HepG2 (cell line): ENCODE measurements around the gene EIF5B. TPM values are rescaled to one million over a fixed set of nuclear protein-coding genes. Genes with fewer than 3 reads are reported as not detected.

Experiments used
- CCDC6 ChIP-seq: sonication (generic); formaldehyde crosslinking; IDR thresholded peaks from 2 replicates; pipeline ENCODE4 v1.8.1; 2022; ENCODE audit warnings: mild to moderate bottlenecking, missing genetic modification reagents, moderate library complexity
- DNMT1 ChIP-seq: sonication (generic); formaldehyde crosslinking; IDR thresholded peaks from 2 replicates; pipeline ENCODE4 v1.5.1; 2020; ENCODE audit warnings: mild to moderate bottlenecking, missing genetic modification reagents
- FOXA3 ChIP-seq: IDR thresholded peaks from 2 replicates; pipeline ENCODE4 v1.6.1; 2016; ENCODE audit warnings: missing genetic modification reagents, missing compliant biosample characterization
- GTF2F1 ChIP-seq: fragments of 150-350 bp; IDR thresholded peaks from 2 replicates; pipeline ENCODE4 v1.6.1; 2014; ENCODE audit warnings: low read length
- JDP2 ChIP-seq: sonication (generic); formaldehyde crosslinking; IDR thresholded peaks from 2 replicates; pipeline ENCODE4 v1.8.1; 2022; ENCODE audit warnings: missing genetic modification reagents, borderline replicate concordance
- MBD4 ChIP-seq: IDR thresholded peaks from 2 replicates; pipeline ENCODE4 v1.6.1; 2012; ENCODE audit warnings: low read length, inconsistent platforms, borderline replicate concordance
- MEIS2 ChIP-seq: sonication (generic); formaldehyde crosslinking; IDR thresholded peaks from 2 replicates; pipeline ENCODE4 v1.9.0; 2021; ENCODE audit warnings: mild to moderate bottlenecking, missing genetic modification reagents
- NAIF1 ChIP-seq: sonication (generic); formaldehyde crosslinking; IDR thresholded peaks from 2 replicates; pipeline ENCODE4 v1.5.0; 2020; ENCODE audit warnings: mild to moderate bottlenecking, missing genetic modification reagents, borderline replicate concordance
- SP1 ChIP-seq, 2 experiments: fragments of 450-650 bp in 1 of 2; sonication (generic) in 1 of 2; formaldehyde crosslinking in 1 of 2; IDR thresholded peaks; 2 replicates each; pipeline versions ENCODE4 v1.4.0 to v1.6.1; 2016 to 2020; ENCODE audit warnings: missing genetic modification reagents in 1 of 2
- THYN1 ChIP-seq: sonication (generic); formaldehyde crosslinking; IDR thresholded peaks from 2 replicates; pipeline ENCODE4 v1.8.1; 2023; ENCODE audit warnings: low read depth, mild to moderate bottlenecking, moderate library complexity, missing genetic modification reagents, borderline replicate concordance
- ZMAT3 ChIP-seq: sonication (generic); formaldehyde crosslinking; conservative IDR thresholded peaks from 2 replicates; pipeline ENCODE4 v1.7.0; 2021; ENCODE audit warnings: missing genetic modification reagents
- ZNF160 ChIP-seq: sonication (generic); formaldehyde crosslinking; IDR thresholded peaks from 2 replicates; pipeline ENCODE4 v1.8.0; 2022; ENCODE audit warnings: mild to moderate bottlenecking, inconsistent platforms, missing genetic modification reagents
- ZNF335 ChIP-seq: sonication (generic); formaldehyde crosslinking; IDR thresholded peaks from 2 replicates; pipeline ENCODE4 v1.4.0; 2020; ENCODE audit warnings: missing genetic modification reagents
- ZNF468 ChIP-seq: sonication (generic); formaldehyde crosslinking; IDR thresholded peaks from 2 replicates; pipeline ENCODE4 v1.8.0; 2022; ENCODE audit warnings: mild to moderate bottlenecking, moderate library complexity, missing genetic modification reagents
- ZNF543 ChIP-seq: sonication (generic); formaldehyde crosslinking; IDR thresholded peaks from 2 replicates; pipeline ENCODE4 v1.4.0; 2020; ENCODE audit warnings: mild to moderate bottlenecking, missing genetic modification reagents
- ZNF724P ChIP-seq: sonication (generic); formaldehyde crosslinking; IDR thresholded peaks from 2 replicates; pipeline ENCODE4 v1.8.0; 2022; ENCODE audit warnings: missing genetic modification reagents, borderline replicate concordance
- polyA plus RNA-seq, 8 experiments: library from polyadenylated mRNA; depleted of rRNA in 3 of 8; stranded (reverse) in 7 of 8; unstranded in 1 of 8; fragments of >200 nt; fragmentation: Illumina TruSeq in 4 of 8; extraction: Trizol in 4 of 8; gene quantifications; 2 replicates each; pipeline versions ENCODE4 v1.2.1 to v1.2.3, GENCODE V29; 2011 to 2016; ENCODE audit warnings: low read depth in 4 of 8, missing spikeins in 1 of 8, mixed read lengths in 1 of 8; ENCODE audit not compliant: insufficient read depth in 1 of 8
- total RNA-seq, 5 experiments: library from RNA; depleted of rRNA; stranded (reverse); fragments of >200 nt; fragmentation: Illumina TruSeq; extraction: Trizol; gene quantifications; 2 replicates each; pipeline ENCODE4 v1.2.3, GENCODE V29; 2016; ENCODE audit warnings: low read depth in 1 of 5
- TF ChIP-seq, protein P1 (sequence below): sonication (generic); formaldehyde crosslinking; IDR thresholded peaks from 2 replicates; pipeline ENCODE4 v1.4.0; 2020; ENCODE audit warnings: missing genetic modification reagents, borderline replicate concordance
- TF ChIP-seq, protein P2 (sequence below): sonication (generic); formaldehyde crosslinking; IDR thresholded peaks from 2 replicates; pipeline ENCODE4 v1.8.0; 2022; ENCODE audit warnings: mild to moderate bottlenecking, missing genetic modification reagents, borderline replicate concordance
- TF ChIP-seq, protein P3 (sequence below): sonication (generic); formaldehyde crosslinking; IDR thresholded peaks from 2 replicates; pipeline ENCODE4 v1.4.0; 2020; ENCODE audit warnings: missing genetic modification reagents
- TF ChIP-seq, protein P4 (sequence below): fragments of 450-650 bp; IDR thresholded peaks from 2 replicates; pipeline ENCODE4 v1.6.1; 2016
- TF ChIP-seq, protein P5 (sequence below): sonication (generic); formaldehyde crosslinking; IDR thresholded peaks from 2 replicates; pipeline ENCODE4 v1.5.0; 2020; ENCODE audit warnings: missing genetic modification reagents

The EIF5B gene
- total and polyA plus RNA-seq, 2 of the 13 experiments (the other 11 are each of a cell fraction or from before 2014, with no cell fraction given) = 8.8 to 32.1 TPM

DNA sequence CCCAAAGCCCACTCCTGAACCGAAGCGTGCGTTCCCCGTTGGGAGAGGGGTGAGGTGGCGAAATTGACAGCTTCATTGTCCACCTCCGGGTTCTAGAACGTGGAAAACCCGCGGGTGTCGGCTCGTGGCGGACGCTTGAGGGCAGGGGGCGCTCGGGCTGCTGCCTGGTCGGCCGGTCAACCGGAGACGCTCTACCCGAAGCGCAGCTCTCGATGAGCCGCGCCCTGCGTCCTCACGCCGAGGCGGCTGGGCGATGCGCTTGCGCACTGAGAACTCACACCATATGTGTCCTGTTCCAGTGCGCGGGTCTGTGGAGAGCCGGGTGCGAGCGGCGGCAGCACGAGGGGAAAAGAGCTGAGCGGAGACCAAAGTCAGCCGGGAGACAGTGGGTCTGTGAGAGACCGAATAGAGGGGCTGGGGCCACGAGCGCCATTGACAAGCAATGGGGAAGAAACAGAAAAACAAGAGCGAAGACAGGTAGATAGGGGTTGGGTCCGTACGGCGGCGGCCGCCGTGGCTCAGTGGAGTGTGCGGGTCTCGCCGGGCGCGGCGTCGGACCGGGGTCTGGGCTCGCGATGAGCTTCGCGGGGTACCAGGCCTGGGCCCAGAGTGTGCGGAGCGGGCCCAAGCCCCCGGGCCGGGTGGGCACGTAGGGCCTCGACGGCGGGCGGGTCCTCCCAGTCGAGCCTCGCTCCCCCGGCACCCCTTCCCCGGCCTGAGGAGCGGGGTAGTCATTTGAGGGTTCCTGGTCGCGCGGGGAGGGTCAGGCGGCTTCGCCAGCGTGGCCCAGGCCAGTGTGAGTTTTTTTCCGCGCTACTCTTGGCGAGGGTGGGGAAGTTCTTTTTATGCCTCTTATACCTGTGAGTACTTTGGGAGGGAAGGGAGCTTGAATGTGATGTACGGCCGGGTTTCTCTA is at the start of gene EIF5B (continued):
- TF ChIP-seq CCDC6 (CRISPR knock-in tag) (peak; percentile 88), FOXA3 (CRISPR knock-in tag) (peak; percentile 59; the same call in 1 of the 2 replicates), SP1 (IDR thresholded peaks at IDR 0.05) (no peak), SP1 (CRISPR knock-in tag; IDR thresholded peaks at IDR 0.05) (peak; percentile 58; the same call in 1 of the 2 replicates), NAIF1 (CRISPR knock-in tag) (peak; percentile 71; the same call in 1 of the 2 replicates), JDP2 (peak; percentile 56; the same call in 1 of the 2 replicates), ZMAT3 (peak; percentile 97), MBD4 (no peak), ZNF724P (peak; percentile 78), THYN1 (CRISPR knock-in tag) (no peak), MEIS2 (CRISPR knock-in tag) (peak; percentile 50; the same call in 1 of the 2 replicates), ZNF335 (CRISPR knock-in tag) (peak; percentile 49; the same call in 1 of the 2 replicates), ZNF468 (0 out of 2 replicates have a peak, but pooled peaks have one; percentile 17), ZNF160 (CRISPR knock-in tag) (peak; percentile 21; the same call in 1 of the 2 replicates), DNMT1 (peak; percentile 63; the same call in 1 of the 2 replicates), GTF2F1 (0 out of 2 replicates have a peak, but pooled peaks have one; percentile 38), ZNF543 (CRISPR knock-in tag) (peak; percentile 79; the same call in 1 of the 2 replicates)
- TF ChIP-seq, protein P1, sequence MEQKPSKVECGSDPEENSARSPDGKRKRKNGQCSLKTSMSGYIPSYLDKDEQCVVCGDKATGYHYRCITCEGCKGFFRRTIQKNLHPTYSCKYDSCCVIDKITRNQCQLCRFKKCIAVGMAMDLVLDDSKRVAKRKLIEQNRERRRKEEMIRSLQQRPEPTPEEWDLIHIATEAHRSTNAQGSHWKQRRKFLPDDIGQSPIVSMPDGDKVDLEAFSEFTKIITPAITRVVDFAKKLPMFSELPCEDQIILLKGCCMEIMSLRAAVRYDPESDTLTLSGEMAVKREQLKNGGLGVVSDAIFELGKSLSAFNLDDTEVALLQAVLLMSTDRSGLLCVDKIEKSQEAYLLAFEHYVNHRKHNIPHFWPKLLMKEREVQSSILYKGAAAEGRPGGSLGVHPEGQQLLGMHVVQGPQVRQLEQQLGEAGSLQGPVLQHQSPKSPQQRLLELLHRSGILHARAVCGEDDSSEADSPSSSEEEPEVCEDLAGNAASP (CRISPR knock-in tag) = peak; percentile 77; the same call in 1 of the 2 replicates
- TF ChIP-seq, protein P2, sequence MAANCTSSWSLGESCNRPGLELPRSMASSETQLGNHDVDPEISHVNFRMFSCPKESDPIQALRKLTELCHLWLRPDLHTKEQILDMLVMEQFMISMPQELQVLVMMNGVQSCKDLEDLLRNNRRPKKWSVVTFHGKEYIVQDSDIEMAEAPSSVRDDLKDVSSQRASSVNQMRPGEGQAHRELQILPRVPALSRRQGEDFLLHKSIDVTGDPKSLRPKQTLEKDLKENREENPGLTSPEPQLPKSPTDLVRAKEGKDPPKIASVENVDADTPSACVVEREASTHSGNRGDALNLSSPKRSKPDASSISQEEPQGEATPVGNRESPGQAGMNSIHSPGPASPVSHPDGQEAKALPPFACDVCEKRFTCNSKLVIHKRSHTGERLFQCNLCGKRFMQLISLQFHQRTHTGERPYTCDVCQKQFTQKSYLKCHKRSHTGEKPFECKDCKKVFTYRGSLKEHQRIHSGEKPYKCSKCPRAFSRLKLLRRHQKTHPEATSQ (CRISPR knock-in tag) = peak; percentile 90; the same call in 1 of the 2 replicates
- TF ChIP-seq, protein P3, sequence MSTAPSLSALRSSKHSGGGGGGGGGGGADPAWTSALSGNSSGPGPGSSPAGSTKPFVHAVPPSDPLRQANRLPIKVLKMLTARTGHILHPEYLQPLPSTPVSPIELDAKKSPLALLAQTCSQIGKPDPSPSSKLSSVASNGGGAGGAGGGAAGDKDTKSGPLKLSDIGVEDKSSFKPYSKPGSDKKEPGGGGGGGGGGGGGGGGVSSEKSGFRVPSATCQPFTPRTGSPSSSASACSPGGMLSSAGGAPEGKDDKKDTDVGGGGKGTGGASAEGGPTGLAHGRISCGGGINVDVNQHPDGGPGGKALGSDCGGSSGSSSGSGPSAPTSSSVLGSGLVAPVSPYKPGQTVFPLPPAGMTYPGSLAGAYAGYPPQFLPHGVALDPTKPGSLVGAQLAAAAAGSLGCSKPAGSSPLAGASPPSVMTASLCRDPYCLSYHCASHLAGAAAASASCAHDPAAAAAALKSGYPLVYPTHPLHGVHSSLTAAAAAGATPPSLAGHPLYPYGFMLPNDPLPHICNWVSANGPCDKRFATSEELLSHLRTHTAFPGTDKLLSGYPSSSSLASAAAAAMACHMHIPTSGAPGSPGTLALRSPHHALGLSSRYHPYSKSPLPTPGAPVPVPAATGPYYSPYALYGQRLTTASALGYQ (CRISPR knock-in tag) = 0 out of 2 replicates have a peak, but pooled peaks have one; percentile 20
- TF ChIP-seq, protein P4, sequence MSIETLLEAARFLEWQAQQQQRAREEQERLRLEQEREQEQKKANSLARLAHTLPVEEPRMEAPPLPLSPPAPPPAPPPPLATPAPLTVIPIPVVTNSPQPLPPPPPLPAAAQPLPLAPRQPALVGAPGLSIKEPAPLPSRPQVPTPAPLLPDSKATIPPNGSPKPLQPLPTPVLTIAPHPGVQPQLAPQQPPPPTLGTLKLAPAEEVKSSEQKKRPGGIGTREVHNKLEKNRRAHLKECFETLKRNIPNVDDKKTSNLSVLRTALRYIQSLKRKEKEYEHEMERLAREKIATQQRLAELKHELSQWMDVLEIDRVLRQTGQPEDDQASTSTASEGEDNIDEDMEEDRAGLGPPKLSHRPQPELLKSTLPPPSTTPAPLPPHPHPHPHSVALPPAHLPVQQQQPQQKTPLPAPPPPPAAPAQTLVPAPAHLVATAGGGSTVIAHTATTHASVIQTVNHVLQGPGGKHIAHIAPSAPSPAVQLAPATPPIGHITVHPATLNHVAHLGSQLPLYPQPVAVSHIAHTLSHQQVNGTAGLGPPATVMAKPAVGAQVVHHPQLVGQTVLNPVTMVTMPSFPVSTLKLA = peak; percentile 65
- TF ChIP-seq, protein P5, sequence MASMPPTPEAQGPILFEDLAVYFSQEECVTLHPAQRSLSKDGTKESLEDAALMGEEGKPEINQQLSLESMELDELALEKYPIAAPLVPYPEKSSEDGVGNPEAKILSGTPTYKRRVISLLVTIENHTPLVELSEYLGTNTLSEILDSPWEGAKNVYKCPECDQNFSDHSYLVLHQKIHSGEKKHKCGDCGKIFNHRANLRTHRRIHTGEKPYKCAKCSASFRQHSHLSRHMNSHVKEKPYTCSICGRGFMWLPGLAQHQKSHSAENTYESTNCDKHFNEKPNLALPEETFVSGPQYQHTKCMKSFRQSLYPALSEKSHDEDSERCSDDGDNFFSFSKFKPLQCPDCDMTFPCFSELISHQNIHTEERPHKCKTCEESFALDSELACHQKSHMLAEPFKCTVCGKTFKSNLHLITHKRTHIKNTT (CRISPR knock-in tag) = no peak
